ENCODE data around the gene RHOBTB1. TPM values are rescaled to one million over a fixed set of nuclear protein-coding genes. Genes with fewer than 3 reads are reported as not detected.
"Not testable (repeated sequence)": the region's sequence is repeated elsewhere in the genome, so short reads cannot be mapped to it uniquely, and the experiment has no call there.

Gene RHOBTB1
- total and polyA plus RNA-seq, 2 experiments from 2014 or later = 18.4 to 40.8 TPM

DNA sequence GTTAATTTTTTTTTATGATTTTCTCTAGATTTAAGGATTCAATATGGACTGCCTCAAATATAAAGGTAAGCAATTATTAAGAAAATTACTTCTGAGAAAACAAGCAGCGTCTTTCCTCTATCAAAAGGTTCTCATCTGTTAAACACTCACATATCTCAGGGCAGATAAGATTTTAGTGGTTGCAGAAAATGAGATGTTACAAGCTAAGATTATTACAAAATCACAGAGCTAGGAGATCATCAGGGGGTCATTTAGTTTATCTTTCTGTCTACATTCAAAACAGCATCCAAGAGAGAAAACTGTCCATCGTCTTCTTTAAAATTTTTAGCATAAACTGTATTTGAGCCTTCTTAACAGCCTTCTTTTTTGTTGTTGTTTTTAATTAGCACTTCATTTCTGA lies 29.1 kb upstream of the RHOBTB1 start:
- Histone ChIP-seq H3K36me3 (replicated peaks; ENCODE audit: insufficient read depth, low read depth) (no peaks in the 10 kb centered on the region), H4K20me1 (ENCODE audit: insufficient read depth, poor library complexity, severe bottlenecking) (no peaks in the 10 kb centered on the region), H3K27me3 (no peaks in the 10 kb centered on the region), H3K4me3 (no peak overlapping the region), H3K79me2 (no peaks in the 10 kb centered on the region), H3K27ac (peak overlapping the region; percentile 5), H3K4me1 (ENCODE audit: insufficient read depth) (peaks cover 25% of the 10 kb centered on the region), H3K9me3 (ENCODE audit: low read depth) (no peaks in the 10 kb centered on the region), H3K4me2 (no peak overlapping the region), H3K9me2 (replicated peaks; ENCODE audit: insufficient read depth) (no peaks in the 10 kb centered on the region), H2AFZ (no peak overlapping the region)
- 69% methylated on average over 2 of the region's 2 CpGs for WGBS (ENCODE audit: low lambda C conversion rate, missing lambda C conversion rate)
- TF ChIP-seq EZH2 (IDR thresholded peaks at IDR 0.05; ENCODE audit: borderline replicate concordance) (no peak), EZH2phosphoT487 (IDR thresholded peaks at IDR 0.05; ENCODE audit: low read depth, severe bottlenecking, unreplicated experiment) (no peak)
- TF ChIP-seq, protein P1, sequence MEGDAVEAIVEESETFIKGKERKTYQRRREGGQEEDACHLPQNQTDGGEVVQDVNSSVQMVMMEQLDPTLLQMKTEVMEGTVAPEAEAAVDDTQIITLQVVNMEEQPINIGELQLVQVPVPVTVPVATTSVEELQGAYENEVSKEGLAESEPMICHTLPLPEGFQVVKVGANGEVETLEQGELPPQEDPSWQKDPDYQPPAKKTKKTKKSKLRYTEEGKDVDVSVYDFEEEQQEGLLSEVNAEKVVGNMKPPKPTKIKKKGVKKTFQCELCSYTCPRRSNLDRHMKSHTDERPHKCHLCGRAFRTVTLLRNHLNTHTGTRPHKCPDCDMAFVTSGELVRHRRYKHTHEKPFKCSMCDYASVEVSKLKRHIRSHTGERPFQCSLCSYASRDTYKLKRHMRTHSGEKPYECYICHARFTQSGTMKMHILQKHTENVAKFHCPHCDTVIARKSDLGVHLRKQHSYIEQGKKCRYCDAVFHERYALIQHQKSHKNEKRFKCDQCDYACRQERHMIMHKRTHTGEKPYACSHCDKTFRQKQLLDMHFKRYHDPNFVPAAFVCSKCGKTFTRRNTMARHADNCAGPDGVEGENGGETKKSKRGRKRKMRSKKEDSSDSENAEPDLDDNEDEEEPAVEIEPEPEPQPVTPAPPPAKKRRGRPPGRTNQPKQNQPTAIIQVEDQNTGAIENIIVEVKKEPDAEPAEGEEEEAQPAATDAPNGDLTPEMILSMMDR (IDR thresholded peaks at IDR 0.05; ENCODE audit: poor library complexity) = no peak
- no peak for DNase-seq (ENCODE audit: low spot score)

DNA sequence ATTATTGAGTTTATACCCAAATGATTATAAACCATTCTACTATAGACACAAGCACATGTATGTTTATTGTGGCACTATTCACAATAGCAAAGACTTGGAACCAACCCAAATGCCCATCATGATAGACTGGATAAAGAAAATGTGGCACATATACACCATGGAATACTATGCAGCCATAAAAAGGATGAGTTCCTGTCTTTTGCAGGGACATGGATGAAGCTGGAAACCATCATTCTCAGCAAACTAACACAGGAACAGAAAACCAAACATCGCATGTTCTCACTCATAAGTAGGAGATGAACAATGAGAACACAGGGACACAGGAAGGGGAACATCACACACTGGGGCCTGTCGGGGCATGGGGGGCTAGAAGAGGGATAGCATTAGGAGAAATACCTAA lies 28.2 kb upstream of the RHOBTB1 start:
- H3K4me3 ChIP-seq; H2AFZ ChIP-seq; H3K9me3 ChIP-seq (ENCODE audit: low read depth); H4K20me1 ChIP-seq (ENCODE audit: insufficient read depth, poor library complexity, severe bottlenecking); H3K27ac ChIP-seq; H3K9me2 ChIP-seq (replicated peaks; ENCODE audit: insufficient read depth); H3K79me2 ChIP-seq; H3K4me2 ChIP-seq; H3K36me3 ChIP-seq (replicated peaks; ENCODE audit: insufficient read depth, low read depth); H3K27me3 ChIP-seq; DNase-seq (ENCODE audit: low spot score): not testable (repeated sequence)
- peaks cover 24% of the 10 kb centered on the region for H3K4me1 ChIP-seq (ENCODE audit: insufficient read depth)
- 91% methylated on average over 2 of the region's 2 CpGs for WGBS (ENCODE audit: low lambda C conversion rate, missing lambda C conversion rate)

DNA sequence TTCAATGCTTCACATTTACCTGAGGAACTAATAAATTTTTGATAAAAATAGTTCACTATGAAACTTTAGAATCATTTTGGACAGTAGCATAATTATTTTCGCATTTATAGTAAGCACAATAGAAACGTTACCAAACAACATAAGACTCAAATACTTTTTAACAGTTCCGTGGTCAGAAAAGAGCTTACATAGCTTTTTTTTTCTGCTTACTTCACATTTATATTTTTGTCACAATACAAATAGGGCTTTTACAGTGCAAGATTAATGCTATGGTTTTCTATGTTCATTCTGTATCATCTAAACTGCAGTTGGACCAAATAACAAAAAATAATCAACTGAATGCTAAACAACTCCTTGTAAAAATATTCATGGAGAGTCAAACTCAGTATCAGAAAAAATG lies 26.5 kb upstream of the RHOBTB1 start:
- H3K27ac ChIP-seq = no peak overlapping the region
- H3K79me2 ChIP-seq = no peaks in the 10 kb centered on the region
- no peak for DNase-seq (ENCODE audit: low spot score)
- 91% methylated on average over 3 of the region's 3 CpGs for WGBS (ENCODE audit: low lambda C conversion rate, missing lambda C conversion rate)
- no peaks in the 10 kb centered on the region for H3K9me3 ChIP-seq (ENCODE audit: low read depth)
- H3K36me3 ChIP-seq (replicated peaks; ENCODE audit: insufficient read depth, low read depth) = no peaks in the 10 kb centered on the region
- H3K4me2 ChIP-seq = no peak overlapping the region
- H3K9me2 ChIP-seq (replicated peaks; ENCODE audit: insufficient read depth) = no peaks in the 10 kb centered on the region
- TF ChIP-seq EZH2 (IDR thresholded peaks at IDR 0.05; ENCODE audit: borderline replicate concordance) (no peak), EZH2phosphoT487 (IDR thresholded peaks at IDR 0.05; ENCODE audit: low read depth, severe bottlenecking, unreplicated experiment) (no peak)
- TF ChIP-seq, protein P1 (IDR thresholded peaks at IDR 0.05; ENCODE audit: poor library complexity) = no peak
- H3K4me3 ChIP-seq = no peak overlapping the region
- no peaks in the 10 kb centered on the region for H3K27me3 ChIP-seq
- no peak overlapping the region for H2AFZ ChIP-seq
- H3K4me1 ChIP-seq (ENCODE audit: insufficient read depth) = peaks cover 11% of the 10 kb centered on the region
- no peaks in the 10 kb centered on the region for H4K20me1 ChIP-seq (ENCODE audit: insufficient read depth, poor library complexity, severe bottlenecking)

DNA sequence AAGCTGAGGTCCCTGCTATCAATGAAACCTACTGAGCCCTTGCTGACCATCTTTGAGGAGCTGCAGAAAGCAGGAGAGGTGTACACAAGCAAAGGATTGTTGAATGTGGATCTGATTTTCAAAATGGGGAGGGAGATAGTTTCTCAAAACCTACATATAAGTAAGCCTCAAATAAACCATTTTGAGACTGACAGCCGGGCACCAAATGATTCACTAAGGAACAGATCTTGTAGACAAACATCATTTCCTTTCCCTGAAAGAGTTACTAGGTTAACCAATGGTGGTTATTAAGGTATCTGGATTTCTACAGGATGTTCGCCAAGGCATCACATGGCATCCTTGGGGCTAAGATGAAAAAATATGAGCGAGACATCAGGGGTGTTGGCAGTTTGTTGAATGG lies 24.5 kb upstream of the RHOBTB1 start:
- no peak overlapping the region for H3K4me3 ChIP-seq
- H4K20me1 ChIP-seq (ENCODE audit: insufficient read depth, poor library complexity, severe bottlenecking) = no peaks in the 10 kb centered on the region
- H2AFZ ChIP-seq = no peak overlapping the region
- no peaks in the 10 kb centered on the region for H3K27me3 ChIP-seq
- DNase-seq (ENCODE audit: low spot score) = no peak
- no peak overlapping the region for H3K27ac ChIP-seq
- TF ChIP-seq EZH2phosphoT487 (IDR thresholded peaks at IDR 0.05; ENCODE audit: low read depth, severe bottlenecking, unreplicated experiment) (no peak), EZH2 (IDR thresholded peaks at IDR 0.05; ENCODE audit: borderline replicate concordance) (no peak)
- TF ChIP-seq, protein P1 (IDR thresholded peaks at IDR 0.05; ENCODE audit: poor library complexity) = no peak
- 92% methylated on average over 3 of the region's 3 CpGs for WGBS (ENCODE audit: low lambda C conversion rate, missing lambda C conversion rate)
- no peak overlapping the region for H3K4me2 ChIP-seq
- H3K4me1 ChIP-seq (ENCODE audit: insufficient read depth) = peaks cover 5% of the 10 kb centered on the region
- no peaks in the 10 kb centered on the region for H3K9me3 ChIP-seq (ENCODE audit: low read depth)
- H3K79me2 ChIP-seq = no peaks in the 10 kb centered on the region
- no peaks in the 10 kb centered on the region for H3K9me2 ChIP-seq (replicated peaks; ENCODE audit: insufficient read depth)
- no peaks in the 10 kb centered on the region for H3K36me3 ChIP-seq (replicated peaks; ENCODE audit: insufficient read depth, low read depth)
